NCI-H1092 treated with DMSO at 0.1 percent for 48 hours (cell line): ENCODE data around the gene AS3MT.
"Not testable (repeated sequence)": the region's sequence is repeated elsewhere in the genome, so short reads cannot be mapped to it uniquely, and the experiment has no call there.

ENCODE experiments used
- DNase-seq: peaks from one replicate; lab custom pipeline; 2025; lab: John Stamatoyannopoulos, UW

Gene AS3MT

GRCh38 chr10:102869258-102870198 lies at the start of gene AS3MT:
TSS of gene AS3MT (plus strand) at chr10:102869470. CDS start at chr10:102869593, 123 bp downstream.
- DNase-seq = peak; percentile 37

GRCh38 chr10:102820008-102820407 lies 49.3 kb upstream of the AS3MT start:
- not testable (repeated sequence) for DNase-seq

- DNase-seq = no peak
Observed at GRCh38 chr10:102822222-102822621, 47.0 kb upstream of the AS3MT start.

- no peak for DNase-seq
Observed at GRCh38 chr10:102824664-102825063, 44.6 kb upstream of the AS3MT start.

- no peak for DNase-seq
Observed at GRCh38 chr10:102826148-102826796, 43.0 kb upstream of the AS3MT start.

GRCh38 chr10:102827597-102827975 lies 41.7 kb upstream of the AS3MT start:
- no peak for DNase-seq

GRCh38 chr10:102831322-102832071 lies 37.8 kb upstream of the AS3MT start:
- DNase-seq = no peak

- no peak for DNase-seq
Observed at GRCh38 chr10:102832248-102832647, 37.0 kb upstream of the AS3MT start.

GRCh38 chr10:102832987-102833386 lies 36.3 kb upstream of the AS3MT start:
- DNase-seq = no peak

GRCh38 chr10:102834143-102834542 lies 35.1 kb upstream of the AS3MT start:
- DNase-seq = no peak

- DNase-seq = peak; percentile 66
Observed at GRCh38 chr10:102835007-102835482, 34.2 kb upstream of the AS3MT start.

- DNase-seq = peak; percentile 31
Observed at GRCh38 chr10:102837230-102837721, 32.0 kb upstream of the AS3MT start, which contains the start of gene CYP17A1. TSS of gene CYP17A1 (minus strand) at chr10:102837413. CDS start at chr10:102837361, 52 bp downstream.

- not testable (repeated sequence) for DNase-seq
Observed at GRCh38 chr10:102838276-102838927, 30.9 kb upstream of the AS3MT start.

GRCh38 chr10:102841827-102842345 lies 27.4 kb upstream of the AS3MT start:
- no peak for DNase-seq

- DNase-seq = not testable (repeated sequence)
Observed at GRCh38 chr10:102843139-102843538, 26.1 kb upstream of the AS3MT start.

- not testable (repeated sequence) for DNase-seq
Observed at GRCh38 chr10:102844190-102844776, 25.0 kb upstream of the AS3MT start.

- no peak for DNase-seq
Observed at GRCh38 chr10:102845352-102845902, 23.8 kb upstream of the AS3MT start.

GRCh38 chr10:102850025-102850518 lies 19.2 kb upstream of the AS3MT start:
- DNase-seq = no peak

GRCh38 chr10:102853237-102853636 lies 16.0 kb upstream of the AS3MT start:
- DNase-seq = not testable (repeated sequence)
